Neural cell (in vitro differentiated cells): ENCODE data around the gene DEUP1.

ENCODE experiments used
- CTCF ChIP-seq: fragments of 450-650 bp; IDR thresholded peaks from 2 replicates; pipeline ENCODE4 v1.5.1; 2014; ENCODE audit warnings: antibody characterized with exemption, mild to moderate bottlenecking, moderate library complexity; ENCODE audit not compliant: poor library complexity, severe bottlenecking
- EP300 ChIP-seq: fragments of 450-650 bp; conservative IDR thresholded peaks from 2 replicates; pipeline ENCODE4 v1.6.1; 2014; ENCODE audit warnings: antibody characterized with exemption, mild to moderate bottlenecking, moderate library complexity; ENCODE audit not compliant: poor library complexity, severe bottlenecking
- EZH2 ChIP-seq: fragments of 200-600, 300-800 bp; shearing (Covaris generic), sonication (generic); IDR thresholded peaks from 2 replicates; pipeline ENCODE4 v1.6.1; 2014; ENCODE audit warnings: antibody characterized with exemption, low read length, borderline replicate concordance, mild to moderate bottlenecking; ENCODE audit not compliant: insufficient read depth, poor library complexity, severe bottlenecking
- MXI1 ChIP-seq: fragments of 450-650 bp; conservative IDR thresholded peaks from 2 replicates; pipeline ENCODE4 v1.6.1; 2014; ENCODE audit warnings: antibody characterized with exemption, mild to moderate bottlenecking; ENCODE audit not compliant: poor library complexity, severe bottlenecking
- POLR2AphosphoS5 ChIP-seq: IDR thresholded peaks from 2 replicates; pipeline ENCODE4 v1.6.1; 2012
- RAD21 ChIP-seq: fragments of 450-650 bp; conservative IDR thresholded peaks from 2 replicates; pipeline ENCODE4 v1.6.1; 2014; ENCODE audit warnings: antibody characterized with exemption, mild to moderate bottlenecking, moderate library complexity
- SMC3 ChIP-seq: fragments of 450-650 bp; conservative IDR thresholded peaks from 2 replicates; pipeline ENCODE4 v1.6.1; 2014; ENCODE audit warnings: antibody characterized with exemption, mild to moderate bottlenecking, moderate library complexity; ENCODE audit not compliant: poor library complexity
- TAF1 ChIP-seq: IDR thresholded peaks from 2 replicates; pipeline ENCODE4 v1.6.1; 2012; ENCODE audit warnings: low read depth

- TF ChIP-seq CTCF (no peak), EZH2 (no peak), POLR2AphosphoS5 (no peak), RAD21 (no peak), MXI1 (no peak), SMC3 (no peak), EP300 (no peak), TAF1 (no peak)
Measured at GRCh38 chr11:93319224-93319839, 11.2 kb upstream of the DEUP1 start.
